Activated CD8-positive, alpha-beta memory T cell treated with anti-CD3 and anti-CD28 coated beads, Interleukin-2, amount 10 ng/mL, durations not matched to agents 7 days and 5 days (primary cell): ENCODE results near the gene CYBRD1. TPM values are rescaled to one million over a fixed set of nuclear protein-coding genes. Genes with fewer than 3 reads are reported as not detected.

Experiments used
- ATAC-seq: fragments of 150-1000 bp; cut with Tn5 transposase; one replicate; pipeline ENCODE4 v1.10.0; 2021; ENCODE audit warnings: moderate library complexity
- CTCF ChIA-PET: fragments of 350-600 bp; sonication (Branson Sonifier 250); formaldehyde crosslinking; loops from one replicate; lab custom pipeline; 2021; ENCODE audit warnings: antibody characterized with exemption; lab: Charles Lee
- DNase-seq: peaks from one replicate; pipeline ENCODE4 v3.0.0-alpha.2; 2020
- H3K27ac Mint-ChIP-seq: one replicate; pipeline ENCODE4 v1.8.0; 2021; ENCODE audit warnings: mild to moderate bottlenecking, mixed read lengths
- H3K27me3 Mint-ChIP-seq: one replicate; pipeline ENCODE4 v1.8.0; 2021; ENCODE audit warnings: mixed read lengths
- H3K36me3 Mint-ChIP-seq: one replicate; pipeline ENCODE4 v1.8.0; 2021; ENCODE audit warnings: mild to moderate bottlenecking, mixed read lengths
- H3K4me1 Mint-ChIP-seq: one replicate; pipeline ENCODE4 v1.8.0; 2021; ENCODE audit warnings: mixed read lengths
- H3K4me3 Mint-ChIP-seq: one replicate; pipeline ENCODE4 v1.8.0; 2021; ENCODE audit warnings: mild to moderate bottlenecking, moderate library complexity, mixed read lengths
- H3K9me3 Mint-ChIP-seq: one replicate; pipeline ENCODE4 v1.8.0; 2022; ENCODE audit warnings: low read depth, mixed read lengths
- total RNA-seq, 2 experiments: library from RNA; stranded (reverse); gene quantifications; one replicate each; pipeline ENCODE4 v1.2.3, GENCODE V29; 2021

The CYBRD1 gene
- total RNA-seq, 2 experiments from 2014 or later = 0.44 to 4.6 TPM

DNA sequence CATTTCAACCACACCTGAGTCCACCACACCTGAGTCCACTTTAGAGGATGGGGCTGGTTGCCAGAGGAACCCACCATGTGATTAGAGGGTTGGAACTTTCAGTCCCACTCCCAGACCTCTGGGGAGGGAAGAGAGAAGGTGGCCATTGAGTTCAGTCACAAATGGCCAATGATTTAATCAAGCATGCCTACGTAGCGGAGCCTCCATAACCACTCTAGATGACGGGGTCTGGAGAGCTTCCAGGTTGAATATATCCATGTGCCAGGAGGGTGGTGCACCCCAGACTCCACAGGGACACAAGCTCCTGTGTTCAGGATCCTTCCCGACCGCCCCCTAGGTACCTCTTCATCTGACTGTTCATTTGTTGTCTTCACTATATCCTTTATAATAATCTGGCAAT is 53.3 kb downstream of the CYBRD1 start:
- DNase-seq (no peak), ATAC-seq (no peak)
- Mint-ChIP-seq H3K9me3 (no peaks in the 10 kb centered on the region), H3K4me1 (peaks cover 6% of the 10 kb centered on the region), H3K27ac (no peak overlapping the region), H3K36me3 (no peaks in the 10 kb centered on the region), H3K4me3 (no peak overlapping the region), H3K27me3 (peaks cover 11% of the 10 kb centered on the region)
- CTCF ChIA-PET = interaction anchor here (1.3 kb wide), 1 partner anchor 13 kb away, joined by 3 read pairs; no protein-coding TSS in a partner anchor

DNA sequence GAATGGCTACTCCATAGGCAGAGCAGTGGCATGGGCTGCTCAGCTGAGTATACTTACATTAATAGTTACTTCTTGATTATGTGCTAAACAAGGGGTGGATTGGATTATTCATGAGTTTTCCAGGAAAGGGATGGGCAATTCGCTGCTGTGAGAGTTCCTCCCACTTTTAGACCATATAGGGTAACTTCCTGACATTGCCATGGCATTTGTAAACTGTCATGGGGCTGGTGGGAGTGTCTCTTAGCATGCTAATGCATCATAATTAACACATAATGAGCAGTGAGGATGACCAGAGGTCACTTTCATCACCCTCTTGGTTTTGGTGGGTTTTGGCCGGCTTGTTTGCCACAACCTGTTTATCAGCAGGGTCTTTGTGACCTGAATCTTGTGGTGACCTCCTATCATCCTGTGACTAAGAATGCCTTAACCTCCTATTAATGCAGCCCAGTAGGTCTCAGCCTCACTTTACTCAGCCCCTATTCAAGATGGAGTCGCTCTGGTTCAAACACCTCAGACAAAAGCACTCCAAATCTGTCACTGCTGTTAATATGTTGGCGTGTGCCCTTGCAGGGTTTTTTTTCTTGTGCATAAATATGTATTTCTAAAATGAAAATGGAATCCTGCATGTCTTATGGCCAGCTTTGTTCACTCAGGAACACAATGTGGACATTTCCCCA is 56.0 kb downstream of the CYBRD1 start:
- CTCF ChIA-PET = interaction anchor here (0.7 to 2.3 kb wide), 2 partner anchors 17 to 20 kb away, joined by 4 to 5 read pairs; no protein-coding TSS in a partner anchor
- peaks cover 1% of the 10 kb centered on the region for H3K27me3 Mint-ChIP-seq
- DNase-seq (no peak), ATAC-seq (no peak)
- peaks cover 6% of the 10 kb centered on the region for H3K4me1 Mint-ChIP-seq
- H3K27ac Mint-ChIP-seq = no peak overlapping the region
- no peak overlapping the region for H3K4me3 Mint-ChIP-seq
- no peaks in the 10 kb centered on the region for H3K9me3 Mint-ChIP-seq
- H3K36me3 Mint-ChIP-seq = no peaks in the 10 kb centered on the region

DNA sequence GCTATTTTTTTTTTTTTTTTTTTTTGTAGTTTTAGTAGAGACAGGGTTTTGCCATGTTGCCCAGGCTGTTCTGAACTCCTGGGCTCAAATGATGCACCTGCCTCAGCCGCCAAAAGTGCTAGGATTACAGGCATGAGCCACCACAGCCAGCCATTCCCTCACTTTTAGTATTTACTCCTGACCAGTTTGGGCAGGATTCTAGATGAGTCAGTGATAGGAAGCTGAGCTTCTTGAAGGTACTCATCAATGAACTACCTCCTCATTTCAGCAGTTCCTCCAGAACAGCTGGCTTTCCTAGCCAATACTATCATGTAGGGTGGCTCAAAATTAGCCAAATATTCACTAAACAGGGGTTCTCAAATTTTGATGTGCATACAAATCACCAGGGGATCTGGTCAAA is 57.2 kb downstream of the CYBRD1 start:
- CTCF ChIA-PET = no interaction called here
- no peak for ATAC-seq
- H3K27me3 Mint-ChIP-seq = peaks cover 5% of the 10 kb centered on the region

DNA sequence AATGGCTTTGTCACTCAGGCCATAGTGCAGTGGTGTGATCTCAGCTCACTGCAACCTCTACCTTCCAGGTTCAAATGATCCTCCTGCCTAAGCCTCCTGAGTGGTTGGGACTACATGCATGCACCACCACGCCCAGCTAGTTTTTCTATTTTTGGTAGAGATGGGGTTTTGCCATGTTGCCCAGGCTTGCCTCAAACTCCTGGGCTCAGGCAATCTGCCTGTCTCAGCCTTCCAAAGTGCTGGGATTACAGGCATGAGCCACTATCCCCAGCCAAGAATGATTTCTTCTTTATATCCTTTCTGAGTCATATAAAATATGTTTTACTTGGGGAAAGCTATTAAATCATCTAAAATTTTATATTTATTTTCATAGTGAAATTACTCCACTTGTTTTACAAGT is 61.3 kb downstream of the CYBRD1 start:
- no peaks in the 10 kb centered on the region for H3K9me3 Mint-ChIP-seq
- no peak overlapping the region for H3K4me3 Mint-ChIP-seq
- H3K27me3 Mint-ChIP-seq = peaks cover 15% of the 10 kb centered on the region
- no peak overlapping the region for H3K27ac Mint-ChIP-seq
- CTCF ChIA-PET = no interaction called here
- no peaks in the 10 kb centered on the region for H3K4me1 Mint-ChIP-seq
- H3K36me3 Mint-ChIP-seq = no peaks in the 10 kb centered on the region
- ATAC-seq = no peak
- DNase-seq = no peak

More for the DNA sequence above, 57.2 kb downstream of the CYBRD1 start:
- no peak overlapping the region for H3K27ac Mint-ChIP-seq
- no peaks in the 10 kb centered on the region for H3K36me3 Mint-ChIP-seq
- peaks cover under 1% of the 10 kb centered on the region for H3K4me1 Mint-ChIP-seq
- DNase-seq = no peak
- H3K9me3 Mint-ChIP-seq = no peaks in the 10 kb centered on the region
- no peak overlapping the region for H3K4me3 Mint-ChIP-seq

DNA sequence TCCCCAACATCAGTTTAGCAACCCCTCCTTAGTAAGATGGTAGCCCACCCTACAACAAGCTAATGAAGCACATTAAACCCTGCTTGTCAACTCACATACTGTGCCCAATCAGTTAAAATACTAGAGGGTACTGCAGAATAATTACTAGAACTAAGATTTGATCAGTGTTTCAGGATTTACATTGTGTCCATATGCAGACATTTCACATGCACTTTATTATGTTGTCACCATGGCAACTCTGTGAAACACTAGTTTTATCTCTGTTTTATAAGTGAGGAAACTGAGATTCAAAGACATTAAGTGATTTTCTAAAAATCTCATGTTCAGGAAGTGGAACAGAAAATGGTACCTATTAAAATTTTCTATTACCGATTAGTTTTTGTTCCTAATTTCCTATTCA is 61.7 kb downstream of the CYBRD1 start:
- ATAC-seq = no peak
- Mint-ChIP-seq H3K4me3 (no peak overlapping the region), H3K9me3 (no peaks in the 10 kb centered on the region), H3K27ac (no peak overlapping the region), H3K4me1 (no peaks in the 10 kb centered on the region), H3K36me3 (no peaks in the 10 kb centered on the region), H3K27me3 (peaks cover 15% of the 10 kb centered on the region)
- DNase-seq = no peak
- CTCF ChIA-PET = no interaction called here

DNA sequence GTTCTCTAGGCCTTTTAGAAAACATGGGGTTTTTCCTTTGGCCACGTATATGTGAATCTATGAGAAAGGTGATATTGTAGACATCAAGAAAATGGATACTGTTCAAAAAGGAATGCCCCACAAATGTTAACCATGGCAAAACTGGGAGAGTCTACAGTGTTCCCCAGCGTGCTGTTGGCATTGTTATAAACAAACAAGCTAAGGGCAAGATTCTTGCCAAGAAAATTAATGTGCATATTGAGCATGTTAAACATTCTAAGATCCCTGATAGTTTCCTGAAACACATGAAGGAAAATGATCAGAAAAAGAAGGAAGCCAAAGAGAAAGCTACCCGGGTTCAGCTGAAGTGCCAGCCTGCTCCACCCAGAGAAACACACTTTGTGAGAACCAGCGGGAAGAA is 64.9 kb downstream of the CYBRD1 start:
- H3K9me3 Mint-ChIP-seq = no peaks in the 10 kb centered on the region
- no peaks in the 10 kb centered on the region for H3K36me3 Mint-ChIP-seq
- H3K27ac Mint-ChIP-seq = no peak overlapping the region
- peaks cover 29% of the 10 kb centered on the region for H3K27me3 Mint-ChIP-seq
- H3K4me1 Mint-ChIP-seq = no peaks in the 10 kb centered on the region
- ATAC-seq (no peak), DNase-seq (no peak)
- CTCF ChIA-PET = interaction anchor here (0.9 to 1.1 kb wide), 3 partner anchors 12 to 540 kb away, joined by 3 to 4 read pairs (median 3); no protein-coding TSS in a partner anchor
- no peak overlapping the region for H3K4me3 Mint-ChIP-seq

DNA sequence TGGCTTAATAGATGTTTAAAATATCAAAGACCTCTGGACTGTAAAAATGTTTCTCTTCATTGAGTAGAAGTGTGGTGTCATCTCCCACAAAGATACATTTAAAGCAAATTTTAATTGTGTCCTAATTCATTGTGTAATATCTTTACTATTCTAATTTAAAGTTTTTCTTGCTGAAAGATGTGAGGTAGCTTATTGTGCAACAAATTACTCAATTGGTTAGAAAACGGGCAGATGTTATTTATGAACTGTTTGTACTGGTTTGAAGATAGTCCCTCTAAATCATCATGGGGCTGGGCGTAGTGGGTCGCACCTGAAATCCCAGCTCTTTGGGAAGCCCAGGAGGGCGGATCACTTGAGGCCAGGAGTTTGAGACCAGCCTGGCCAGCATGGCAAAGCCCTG is 65.3 kb downstream of the CYBRD1 start:
- H3K27ac Mint-ChIP-seq = no peak overlapping the region
- CTCF ChIA-PET = interaction anchor here (0.9 to 1.1 kb wide), 3 partner anchors 11 to 540 kb away, joined by 3 to 4 read pairs (median 3); no protein-coding TSS in a partner anchor
- H3K9me3 Mint-ChIP-seq = no peaks in the 10 kb centered on the region
- no peaks in the 10 kb centered on the region for H3K4me1 Mint-ChIP-seq
- H3K4me3 Mint-ChIP-seq = no peak overlapping the region
- no peak for DNase-seq
- ATAC-seq = no peak
- H3K27me3 Mint-ChIP-seq = peaks cover 29% of the 10 kb centered on the region
- no peaks in the 10 kb centered on the region for H3K36me3 Mint-ChIP-seq

DNA sequence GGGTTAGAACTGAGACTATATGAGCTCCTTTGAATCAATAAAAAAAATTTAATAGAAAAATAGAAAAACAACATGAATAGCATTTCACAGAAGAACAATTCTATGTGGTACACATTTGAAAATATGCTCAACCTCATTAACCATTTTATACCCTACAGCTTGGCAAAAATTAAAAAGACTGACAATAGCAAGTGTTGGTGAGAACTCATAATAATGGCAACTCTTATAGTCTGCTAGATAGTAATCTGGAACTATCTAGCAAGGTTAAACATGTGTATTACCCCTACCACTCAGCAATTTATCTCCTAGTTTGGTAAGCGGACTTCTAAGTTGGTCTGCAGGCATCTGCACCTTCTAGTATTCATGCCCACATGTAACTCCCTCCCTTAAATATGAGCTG is 67.8 kb downstream of the CYBRD1 start:
- Mint-ChIP-seq H3K27me3 (peaks cover 22% of the 10 kb centered on the region), H3K36me3 (no peaks in the 10 kb centered on the region), H3K4me1 (no peaks in the 10 kb centered on the region), H3K27ac (no peak overlapping the region), H3K4me3 (no peak overlapping the region), H3K9me3 (no peaks in the 10 kb centered on the region)
- DNase-seq = no peak
- ATAC-seq = no peak
- CTCF ChIA-PET = no interaction called here

DNA sequence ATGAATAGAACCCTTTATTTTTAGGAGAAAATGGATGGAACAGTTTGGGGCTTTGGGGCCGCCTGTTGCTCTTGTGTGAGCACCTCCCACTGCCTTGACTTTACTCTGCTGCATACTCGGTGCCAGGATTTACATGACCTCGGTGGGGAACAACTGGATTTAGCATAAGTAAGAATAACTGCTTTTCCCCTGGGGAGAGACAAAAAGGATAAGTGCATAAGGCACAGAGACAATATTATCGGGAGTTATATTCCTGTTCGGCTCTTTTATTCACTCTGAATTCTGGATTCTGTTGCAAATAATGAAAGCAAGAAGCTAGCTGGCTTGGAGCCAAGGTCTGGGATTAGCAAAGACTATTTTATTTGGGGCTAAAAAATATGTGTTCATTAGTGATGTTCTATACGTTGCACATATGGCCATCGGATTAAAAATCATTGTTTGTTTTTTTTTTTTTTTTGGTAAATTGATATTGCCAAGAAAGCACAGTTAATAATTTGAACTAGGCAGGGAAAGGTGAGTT is 69.8 kb downstream of the CYBRD1 start:
- Mint-ChIP-seq H3K36me3 (no peaks in the 10 kb centered on the region), H3K4me3 (no peak overlapping the region), H3K9me3 (no peaks in the 10 kb centered on the region), H3K4me1 (no peaks in the 10 kb centered on the region), H3K27me3 (peaks cover 18% of the 10 kb centered on the region), H3K27ac (no peak overlapping the region)
- DNase-seq = no peak
- ATAC-seq = no peak
- CTCF ChIA-PET = no interaction called here

DNA sequence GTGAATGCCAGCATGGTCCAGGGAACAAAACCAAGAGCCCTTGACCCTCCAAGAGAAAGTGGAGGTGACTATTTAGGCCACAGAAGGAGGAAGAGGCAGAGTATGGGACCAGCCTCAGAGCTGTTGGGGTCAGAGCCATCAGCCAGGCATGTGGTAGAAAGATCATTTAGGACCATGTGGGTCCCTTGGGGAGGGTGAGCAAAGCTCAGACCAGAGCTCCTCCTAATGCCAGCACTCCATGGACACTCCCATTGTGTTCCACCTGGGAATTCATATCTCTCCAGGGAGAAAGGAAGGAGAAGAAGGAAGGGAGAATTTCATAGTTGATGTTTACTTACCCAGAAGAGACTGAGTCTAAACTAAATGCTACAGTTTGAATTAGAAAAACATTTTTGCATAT is 73.2 kb downstream of the CYBRD1 start:
- Mint-ChIP-seq H3K27me3 (peaks cover 21% of the 10 kb centered on the region), H3K9me3 (no peaks in the 10 kb centered on the region), H3K4me3 (no peak overlapping the region), H3K27ac (no peak overlapping the region), H3K36me3 (no peaks in the 10 kb centered on the region), H3K4me1 (peaks cover 2% of the 10 kb centered on the region)
- no peak for DNase-seq
- no peak for ATAC-seq
- CTCF ChIA-PET = interaction anchor here (0.6 to 1.1 kb wide), 4 partner anchors 17 to 1361 kb away, joined by 3 to 4 read pairs (median 4); no protein-coding TSS in a partner anchor

DNA sequence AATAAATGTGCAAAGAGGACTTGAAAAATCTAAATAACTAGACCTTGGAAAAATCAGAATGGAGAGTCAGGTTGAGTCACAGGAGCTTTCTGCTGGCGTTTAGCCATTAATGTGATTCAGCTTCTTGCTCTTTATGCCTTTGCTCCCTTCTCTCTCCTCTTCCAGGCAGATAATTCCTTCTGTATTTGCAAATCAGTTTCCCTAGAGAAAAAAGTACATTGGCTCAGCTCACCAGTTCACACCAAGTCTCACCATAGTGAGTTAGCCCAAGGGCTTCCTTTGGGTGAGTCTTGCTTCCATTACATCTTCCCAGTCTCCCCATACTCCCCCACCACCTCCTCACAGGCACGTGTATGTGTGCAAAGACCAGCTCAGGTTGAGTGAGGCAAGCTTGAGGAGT is 73.6 kb downstream of the CYBRD1 start:
- no peak for DNase-seq
- H3K4me3 Mint-ChIP-seq = no peak overlapping the region
- CTCF ChIA-PET = interaction anchor here (0.6 to 1.1 kb wide), 4 partner anchors 17 to 532 kb away, joined by 3 to 4 read pairs (median 3); no protein-coding TSS in a partner anchor

DNA sequence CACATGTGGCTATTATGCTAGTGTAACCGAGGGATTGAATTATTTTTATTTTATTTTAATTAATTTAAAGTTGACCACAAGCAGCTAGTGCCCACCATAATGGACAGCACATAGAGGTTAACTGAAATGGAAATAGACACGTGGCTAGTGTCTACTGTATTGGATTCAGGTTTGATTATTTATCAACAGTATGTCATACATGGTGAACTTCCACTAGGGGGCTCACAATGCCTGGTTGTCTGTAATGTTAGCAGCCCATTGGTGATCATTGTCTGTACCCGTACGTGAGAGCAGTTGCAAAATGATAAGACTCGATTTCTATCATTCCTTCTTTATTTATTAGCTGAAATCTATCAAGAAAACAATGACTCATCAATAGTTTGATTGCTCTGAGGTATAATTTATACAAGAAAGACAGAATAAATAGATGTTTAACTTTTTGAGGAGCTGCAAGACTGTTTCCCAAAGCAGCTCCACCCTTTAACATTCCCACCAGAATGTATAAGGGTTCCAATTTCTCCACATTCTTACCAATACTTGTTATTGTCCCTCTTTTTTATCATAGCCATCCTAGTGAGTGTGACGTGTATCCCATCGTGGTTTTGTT is 76.5 kb downstream of the CYBRD1 start:
- peaks cover 2% of the 10 kb centered on the region for H3K4me1 Mint-ChIP-seq
- ATAC-seq = peak; percentile 98
- H3K4me3 Mint-ChIP-seq = no peak overlapping the region
- H3K27ac Mint-ChIP-seq = no peak overlapping the region
- H3K27me3 Mint-ChIP-seq = peaks cover 19% of the 10 kb centered on the region
- H3K9me3 Mint-ChIP-seq = no peaks in the 10 kb centered on the region
- no peaks in the 10 kb centered on the region for H3K36me3 Mint-ChIP-seq
- peak; percentile 66 for DNase-seq
- CTCF ChIA-PET = interaction anchor here (0.6 to 2.4 kb wide), 13 partner anchors 9 to 548 kb away, joined by 3 to 16 read pairs (median 4); no protein-coding TSS in a partner anchor

More for the DNA sequence above, 73.6 kb downstream of the CYBRD1 start:
- H3K36me3 Mint-ChIP-seq = no peaks in the 10 kb centered on the region
- H3K27me3 Mint-ChIP-seq = peaks cover 20% of the 10 kb centered on the region
- H3K4me1 Mint-ChIP-seq = peaks cover 2% of the 10 kb centered on the region
- H3K9me3 Mint-ChIP-seq = no peaks in the 10 kb centered on the region
- no peak for ATAC-seq
- H3K27ac Mint-ChIP-seq = no peak overlapping the region

DNA sequence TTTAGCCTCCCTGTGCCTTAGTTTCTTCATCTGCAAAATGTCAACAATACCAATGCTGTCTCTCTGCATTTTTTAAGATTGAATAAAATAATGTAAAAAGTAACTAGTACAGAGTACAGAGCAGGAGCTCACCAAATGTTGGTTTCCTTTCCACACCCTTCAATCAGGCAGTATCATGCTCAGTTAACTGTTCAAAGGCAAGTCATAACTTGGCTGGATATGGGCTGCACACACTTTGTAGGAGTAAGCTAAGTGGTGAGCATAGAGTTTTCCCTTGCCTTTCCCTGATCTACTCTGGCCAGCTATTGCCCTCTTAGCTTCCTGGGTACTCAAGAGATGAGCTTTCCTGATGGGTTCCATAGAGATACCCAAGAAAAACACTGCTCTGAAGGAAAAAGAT is 77.9 kb downstream of the CYBRD1 start:
- DNase-seq = no peak
- CTCF ChIA-PET = interaction anchor here (1.0 to 2.4 kb wide), 3 partner anchors 26 to 527 kb away, joined by 3 to 16 read pairs (median 3); no protein-coding TSS in a partner anchor
- no peak overlapping the region for H3K4me3 Mint-ChIP-seq
- H3K36me3 Mint-ChIP-seq = no peaks in the 10 kb centered on the region
- H3K9me3 Mint-ChIP-seq = no peaks in the 10 kb centered on the region
- H3K27ac Mint-ChIP-seq = no peak overlapping the region
- H3K27me3 Mint-ChIP-seq = peaks cover 21% of the 10 kb centered on the region
- no peak for ATAC-seq
- H3K4me1 Mint-ChIP-seq = peaks cover 2% of the 10 kb centered on the region
